Measurements from ENCODE around the gene CTSF.
A peak's percentile ranks its signal among the peaks of the same experiment; 100 is the strongest.
"Not testable (repeated sequence)": the region's sequence is repeated elsewhere in the genome, so short reads cannot be mapped to it uniquely, and the experiment has no call there.

Gene CTSF

DNA sequence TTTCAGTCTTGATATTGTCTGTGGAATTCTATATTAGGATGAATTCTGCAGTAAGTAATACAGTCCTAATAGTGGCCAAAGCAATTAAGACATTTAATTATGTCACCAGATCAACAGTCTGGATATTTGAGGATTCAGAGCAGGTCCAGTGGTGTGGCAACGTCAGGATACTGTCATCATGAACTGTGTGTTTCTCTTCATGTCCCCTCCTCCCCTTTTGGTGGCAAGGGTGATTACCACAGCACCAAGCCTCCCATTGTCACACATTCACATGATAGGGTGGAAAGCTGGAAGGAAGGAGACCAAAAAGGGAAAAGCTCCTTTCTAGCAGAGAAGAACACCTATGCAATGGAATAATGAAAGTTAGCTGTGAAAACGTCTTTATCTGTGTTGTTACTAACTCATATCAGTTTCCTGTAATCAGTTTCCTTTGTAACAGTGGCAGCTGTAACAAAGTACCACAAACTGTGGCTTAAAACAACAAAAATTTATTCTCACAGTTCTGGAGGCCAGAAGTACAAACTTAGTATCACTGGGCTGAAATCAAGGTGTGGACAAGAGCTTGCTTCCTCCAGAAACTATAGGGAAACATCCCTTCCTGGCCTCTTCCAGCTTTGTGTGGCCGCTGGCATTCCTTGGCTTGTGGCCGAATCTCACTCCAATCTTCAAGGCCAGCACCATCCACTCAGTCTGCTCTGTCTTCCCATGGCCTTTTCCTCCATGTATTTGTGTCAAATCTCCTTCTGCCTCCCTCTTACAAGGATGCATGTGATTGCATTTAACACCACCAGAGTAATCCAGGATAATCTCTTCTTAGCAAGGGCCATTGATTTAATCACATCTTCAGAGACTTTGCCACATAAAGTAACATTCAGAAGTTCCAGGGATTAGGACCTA lies 41.6 kb upstream of the CTSF start:
- peak overlapping the region in 1 of 7 experiments; percentile 2 for H3K4me3 ChIP-seq (ENCODE audit: control insufficient read depth in 1 of 7, extremely low read depth in 1 of 7, insufficient read depth in 4 of 7, low read depth in 2 of 7, low read length in 6 of 7)
- peak overlapping the region in 1 of 2 experiments; percentile 49 for H3K27ac ChIP-seq (ENCODE audit: insufficient read depth in 1 of 2, low read depth in 1 of 2, low read length in 2 of 2, poor library complexity in 1 of 2, severe bottlenecking in 2 of 2)
- peaks cover 3 to 22% (median 16%) of the 10 kb centered on the region in 4 experiments for H3K36me3 ChIP-seq (ENCODE audit: control insufficient read depth in 4 of 4, insufficient read depth in 4 of 4, low read length in 3 of 4)
- ChIA-PET CTCF (interaction anchor here (1.2 to 3.0 kb wide), 3 partner anchors 10 to 17 kb away, joined by 3 to 11 read pairs (median 3); partner anchors contain the start of genes CCDC87 and CCS), POLR2A (no interaction called here)
- WGBS (ENCODE audit: insufficient coverage), result 100% methylated on average over 2 of the region's 4 CpGs
- no peaks in the 10 kb centered on the region for H3K9me3 ChIP-seq (ENCODE audit: control extremely low read depth in 1 of 5, control insufficient read depth in 4 of 5, insufficient read depth in 2 of 5, low read depth in 1 of 5, low read length in 4 of 5)
- peak in 2 of 3 donors; percentile 43 to 59 for DNase-seq
- no peaks in the 10 kb centered on the region for H3K27me3 ChIP-seq (replicated peaks in 2 of 5; ENCODE audit: control insufficient read depth in 4 of 5, insufficient read depth in 5 of 5, low read length in 4 of 5)
- peaks cover 5 to 11% (median 7%) of the 10 kb centered on the region in 4 experiments for H3K4me1 ChIP-seq (ENCODE audit: control extremely low read depth in 1 of 4, control insufficient read depth in 4 of 4, insufficient read depth in 4 of 4, low read length in 3 of 4)

DNA sequence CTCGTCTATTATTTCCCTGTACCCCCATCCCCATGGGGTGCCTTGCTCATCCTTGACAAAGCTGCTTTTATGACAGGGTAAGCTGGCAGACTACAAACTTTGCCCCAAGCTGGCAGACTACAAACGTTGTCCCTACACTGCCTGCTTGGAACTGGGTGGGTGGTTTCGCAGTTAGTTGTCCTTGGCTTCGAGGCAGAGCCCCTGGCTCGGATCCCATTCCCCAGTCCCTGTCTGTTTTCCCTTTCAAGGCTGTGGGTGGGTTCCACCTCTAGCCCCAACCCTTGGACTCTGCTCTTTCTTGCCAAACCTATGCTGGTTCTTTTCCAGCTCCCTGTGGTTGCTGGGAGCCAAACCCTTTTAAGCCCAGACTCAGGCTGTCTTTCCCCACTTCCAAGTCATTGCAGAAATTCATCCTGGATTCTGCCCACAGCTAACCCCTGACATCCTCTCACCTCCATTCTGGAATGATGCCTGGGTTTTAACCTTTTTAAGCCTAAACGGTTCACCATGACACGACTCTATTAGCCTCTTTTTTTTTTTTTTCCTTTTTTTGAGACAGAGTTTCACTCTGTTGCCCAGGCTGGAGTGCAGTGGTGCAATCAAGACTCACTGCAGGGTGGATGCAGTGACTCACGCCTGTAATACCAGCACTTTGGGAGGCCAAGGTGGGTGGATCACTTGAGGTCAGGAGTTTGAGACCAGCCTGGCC lies 38.9 kb upstream of the CTSF start:
- H3K4me3 ChIP-seq (ENCODE audit: control insufficient read depth in 1 of 7, extremely low read depth in 1 of 7, insufficient read depth in 4 of 7, low read depth in 2 of 7, low read length in 6 of 7), result no peak overlapping the region
- WGBS (ENCODE audit: insufficient coverage), result 96% methylated on average over 8 of the region's 8 CpGs
- no peaks in the 10 kb centered on the region for H3K9me3 ChIP-seq (ENCODE audit: control extremely low read depth in 1 of 5, control insufficient read depth in 4 of 5, insufficient read depth in 2 of 5, low read depth in 1 of 5, low read length in 4 of 5)
- no peak for DNase-seq
- no peak overlapping the region for H3K27ac ChIP-seq (ENCODE audit: insufficient read depth in 1 of 2, low read depth in 1 of 2, low read length in 2 of 2, poor library complexity in 1 of 2, severe bottlenecking in 2 of 2)
- peaks cover 5 to 40% (median 31%) of the 10 kb centered on the region in 4 experiments for H3K36me3 ChIP-seq (ENCODE audit: control insufficient read depth in 4 of 4, insufficient read depth in 4 of 4, low read length in 3 of 4)
- H3K27me3 ChIP-seq (replicated peaks in 2 of 5; ENCODE audit: control insufficient read depth in 4 of 5, insufficient read depth in 5 of 5, low read length in 4 of 5), result no peaks in the 10 kb centered on the region
- CTCF ChIA-PET, result interaction anchor here (0.9 to 1.6 kb wide), 5 partner anchors 10 to 28 kb away, joined by 3 to 4 read pairs (median 3); no protein-coding TSS in a partner anchor
- POLR2A ChIA-PET, result interaction anchor here (1.0 to 1.7 kb wide), 4 partner anchors 9 to 14 kb away, joined by 3 to 4 read pairs (median 4); partner anchors contain the start of genes CCDC87, CCS and RBM14
- peaks cover 5 to 11% (median 7%) of the 10 kb centered on the region in 4 experiments for H3K4me1 ChIP-seq (ENCODE audit: control extremely low read depth in 1 of 4, control insufficient read depth in 4 of 4, insufficient read depth in 4 of 4, low read length in 3 of 4)

DNA sequence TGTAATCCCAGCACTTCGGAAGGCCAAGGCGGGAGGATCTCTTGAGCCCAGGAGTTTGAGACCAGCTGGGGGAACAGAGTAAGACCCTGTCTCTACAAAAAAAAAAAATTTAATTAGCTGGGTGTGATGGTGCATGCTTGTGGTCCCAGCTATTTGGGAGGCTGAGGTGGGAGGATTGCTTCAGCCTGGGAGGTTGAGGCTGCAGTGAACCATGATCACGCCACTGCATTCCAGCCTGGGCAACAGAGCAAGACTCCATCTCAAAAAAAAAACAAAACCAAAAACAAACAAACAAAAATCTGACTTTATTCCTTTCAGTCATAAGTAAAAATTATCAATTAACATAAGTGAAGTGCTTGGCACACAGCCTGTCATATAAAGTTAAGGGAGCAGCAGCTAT lies 38.2 kb upstream of the CTSF start:
- Histone ChIP-seq H3K36me3 (ENCODE audit: control insufficient read depth in 4 of 4, insufficient read depth in 4 of 4, low read length in 3 of 4) (peaks cover 5 to 43% (median 35%) of the 10 kb centered on the region in 4 experiments), H3K4me1 (ENCODE audit: control extremely low read depth in 1 of 4, control insufficient read depth in 4 of 4, insufficient read depth in 4 of 4, low read length in 3 of 4) (peaks cover 5 to 11% (median 7%) of the 10 kb centered on the region in 4 experiments)
- 83% methylated on average over 2 of the region's 3 CpGs for WGBS (ENCODE audit: insufficient coverage)
- not testable (repeated sequence) for H3K9me3 ChIP-seq (ENCODE audit: control extremely low read depth in 1 of 5, control insufficient read depth in 4 of 5, insufficient read depth in 2 of 5, low read depth in 1 of 5, low read length in 4 of 5); H3K27ac ChIP-seq (ENCODE audit: insufficient read depth in 1 of 2, low read depth in 1 of 2, low read length in 2 of 2, poor library complexity in 1 of 2, severe bottlenecking in 2 of 2); DNase-seq; H3K27me3 ChIP-seq (replicated peaks in 2 of 5; ENCODE audit: control insufficient read depth in 4 of 5, insufficient read depth in 5 of 5, low read length in 4 of 5); H3K4me3 ChIP-seq (ENCODE audit: control insufficient read depth in 1 of 7, extremely low read depth in 1 of 7, insufficient read depth in 4 of 7, low read depth in 2 of 7, low read length in 6 of 7)
- ChIA-PET POLR2A (interaction anchor here (1.0 to 1.7 kb wide), 4 partner anchors 10 to 14 kb away, joined by 3 to 4 read pairs (median 4); partner anchors contain the start of genes CCDC87, CCS and RBM14), CTCF (interaction anchor here (0.6 to 1.3 kb wide), 5 partner anchors 10 to 73 kb away, joined by 3 to 4 read pairs (median 3); no protein-coding TSS in a partner anchor)

DNA sequence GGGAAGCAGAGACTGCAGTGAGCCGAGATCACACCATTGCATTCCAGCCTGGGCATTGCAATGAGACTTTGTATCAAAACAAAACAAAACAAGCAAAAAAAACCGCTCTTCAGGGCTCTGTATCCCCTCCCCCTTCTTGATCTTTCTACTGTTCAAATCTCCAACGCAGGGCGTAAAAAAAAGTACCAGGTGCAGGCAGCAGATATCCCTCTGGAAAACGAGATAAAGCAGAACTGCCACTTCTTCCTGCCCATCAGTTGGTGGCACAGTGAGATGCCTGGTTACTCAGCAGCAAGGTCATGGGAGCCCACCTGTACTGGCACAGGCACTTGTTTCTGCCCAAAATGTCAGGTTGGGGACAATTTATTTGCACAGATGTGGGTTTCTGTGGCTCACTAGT lies 35.7 kb upstream of the CTSF start:
- DNase-seq, result peak; percentile 62 to 82 (median 74)
- H3K27ac ChIP-seq (ENCODE audit: insufficient read depth in 1 of 2, low read depth in 1 of 2, low read length in 2 of 2, poor library complexity in 1 of 2, severe bottlenecking in 2 of 2), result no peak overlapping the region
- no peak overlapping the region for H3K4me3 ChIP-seq (ENCODE audit: control insufficient read depth in 1 of 7, extremely low read depth in 1 of 7, insufficient read depth in 4 of 7, low read depth in 2 of 7, low read length in 6 of 7)
- peaks cover 7 to 58% (median 42%) of the 10 kb centered on the region in 4 experiments for H3K36me3 ChIP-seq (ENCODE audit: control insufficient read depth in 4 of 4, insufficient read depth in 4 of 4, low read length in 3 of 4)
- ChIA-PET POLR2A (no interaction called here), CTCF (no interaction called here)
- no peaks in the 10 kb centered on the region for H3K9me3 ChIP-seq (ENCODE audit: control extremely low read depth in 1 of 5, control insufficient read depth in 4 of 5, insufficient read depth in 2 of 5, low read depth in 1 of 5, low read length in 4 of 5)
- peaks cover 6 to 11% (median 10%) of the 10 kb centered on the region in 4 experiments for H3K4me1 ChIP-seq (ENCODE audit: control extremely low read depth in 1 of 4, control insufficient read depth in 4 of 4, insufficient read depth in 4 of 4, low read length in 3 of 4)
- no peaks in the 10 kb centered on the region for H3K27me3 ChIP-seq (replicated peaks in 2 of 5; ENCODE audit: control insufficient read depth in 4 of 5, insufficient read depth in 5 of 5, low read length in 4 of 5)
- 57% methylated on average over 4 of the region's 5 CpGs for WGBS (ENCODE audit: insufficient coverage)

DNA sequence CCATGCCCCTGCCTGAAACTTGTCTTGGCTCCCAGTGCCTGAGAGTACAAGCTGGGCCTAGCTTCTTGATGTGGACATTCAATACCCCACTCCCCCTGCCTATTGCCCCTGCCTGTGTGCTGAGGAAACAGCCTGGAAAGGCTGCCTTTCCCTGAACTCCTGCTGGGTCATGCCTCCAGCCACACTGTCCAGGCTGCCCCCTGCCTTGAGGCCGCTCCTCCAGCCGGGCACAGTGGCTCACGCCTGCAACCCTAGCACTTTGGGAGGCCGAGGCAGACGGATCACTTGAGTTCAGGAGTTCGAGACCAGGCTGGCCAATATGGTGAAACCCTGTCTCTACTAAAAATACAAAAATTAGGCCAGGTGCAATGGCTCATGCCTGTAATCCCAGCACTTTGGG lies 34.7 kb upstream of the CTSF start:
- ChIA-PET CTCF (no interaction called here), POLR2A (no interaction called here)
- Histone ChIP-seq H3K9me3 (ENCODE audit: control extremely low read depth in 1 of 5, control insufficient read depth in 4 of 5, insufficient read depth in 2 of 5, low read depth in 1 of 5, low read length in 4 of 5) (no peaks in the 10 kb centered on the region), H3K36me3 (ENCODE audit: control insufficient read depth in 4 of 4, insufficient read depth in 4 of 4, low read length in 3 of 4) (peaks cover 7 to 63% (median 44%) of the 10 kb centered on the region in 4 experiments), H3K4me3 (ENCODE audit: control insufficient read depth in 1 of 7, extremely low read depth in 1 of 7, insufficient read depth in 4 of 7, low read depth in 2 of 7, low read length in 6 of 7) (no peak overlapping the region), H3K27me3 (replicated peaks in 2 of 5; ENCODE audit: control insufficient read depth in 4 of 5, insufficient read depth in 5 of 5, low read length in 4 of 5) (no peaks in the 10 kb centered on the region), H3K27ac (ENCODE audit: insufficient read depth in 1 of 2, low read depth in 1 of 2, low read length in 2 of 2, poor library complexity in 1 of 2, severe bottlenecking in 2 of 2) (no peak overlapping the region), H3K4me1 (ENCODE audit: control extremely low read depth in 1 of 4, control insufficient read depth in 4 of 4, insufficient read depth in 4 of 4, low read length in 3 of 4) (peaks cover 6 to 11% (median 10%) of the 10 kb centered on the region in 4 experiments)
- WGBS (ENCODE audit: insufficient coverage), result 96% methylated on average over 6 of the region's 6 CpGs
- DNase-seq, result no peak

DNA sequence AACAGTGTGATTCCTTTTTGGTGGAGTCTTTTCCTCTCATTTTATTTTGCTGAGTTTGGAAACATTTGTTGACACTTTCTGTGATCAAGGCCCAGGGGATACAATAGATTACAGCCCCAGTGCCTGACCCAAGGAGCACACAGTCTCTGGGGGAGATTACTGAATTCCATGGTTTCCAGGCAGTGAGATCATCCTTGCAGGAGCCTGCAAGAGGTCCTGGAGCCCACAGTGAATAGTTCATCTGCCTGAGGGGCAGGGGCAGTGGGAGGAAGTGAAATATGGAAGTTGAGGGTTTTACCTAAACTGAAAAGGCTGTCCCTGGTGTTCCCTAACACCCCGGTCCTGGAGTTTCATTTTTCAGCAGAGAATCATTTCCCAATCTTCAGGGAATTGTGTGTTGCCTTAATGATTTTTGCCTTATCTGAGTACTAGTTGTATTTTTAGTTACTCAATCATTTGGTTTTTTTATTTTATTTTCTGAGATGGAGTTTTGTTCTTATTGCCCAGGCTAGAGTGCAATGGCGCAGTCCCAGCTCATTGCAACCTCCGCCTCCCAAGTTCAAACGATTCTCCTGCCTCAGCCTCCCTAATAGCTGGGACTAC lies 32.3 kb upstream of the CTSF start:
- ChIA-PET POLR2A (no interaction called here), CTCF (interaction anchor here (1.0 to 1.2 kb wide), 3 partner anchors 8 to 17 kb away, joined by 3 to 4 read pairs (median 3); partner anchors contain the start of genes CCDC87, CCS and RBM14)
- H3K4me1 ChIP-seq (ENCODE audit: control extremely low read depth in 1 of 4, control insufficient read depth in 4 of 4, insufficient read depth in 4 of 4, low read length in 3 of 4), result peaks cover 6 to 19% (median 17%) of the 10 kb centered on the region in 4 experiments
- 0% methylated on average over 1 of the region's 4 CpGs for whole genome bisulfite sequencing (ENCODE audit: insufficient coverage)
- H3K27me3 ChIP-seq (replicated peaks in 2 of 5; ENCODE audit: control insufficient read depth in 4 of 5, insufficient read depth in 5 of 5, low read length in 4 of 5), result no peaks in the 10 kb centered on the region
- no peaks in the 10 kb centered on the region for H3K9me3 ChIP-seq (ENCODE audit: control extremely low read depth in 1 of 5, control insufficient read depth in 4 of 5, insufficient read depth in 2 of 5, low read depth in 1 of 5, low read length in 4 of 5)
- peaks cover 6 to 49% (median 37%) of the 10 kb centered on the region in 4 experiments for H3K36me3 ChIP-seq (ENCODE audit: control insufficient read depth in 4 of 4, insufficient read depth in 4 of 4, low read length in 3 of 4)
- H3K27ac ChIP-seq (ENCODE audit: insufficient read depth in 1 of 2, low read depth in 1 of 2, low read length in 2 of 2, poor library complexity in 1 of 2, severe bottlenecking in 2 of 2), result no peak overlapping the region
- no peak overlapping the region for H3K4me3 ChIP-seq (ENCODE audit: control insufficient read depth in 1 of 7, extremely low read depth in 1 of 7, insufficient read depth in 4 of 7, low read depth in 2 of 7, low read length in 6 of 7)
- no peak for DNase-seq
